Measurements from ENCODE around the gene NBEA. TPM values are rescaled to one million over a fixed set of nuclear protein-coding genes. Genes with fewer than 3 reads are reported as not detected.

The NBEA gene
- total RNA-seq, 2 experiments from 2014 or later = 3.5 to 3.8 TPM

DNA sequence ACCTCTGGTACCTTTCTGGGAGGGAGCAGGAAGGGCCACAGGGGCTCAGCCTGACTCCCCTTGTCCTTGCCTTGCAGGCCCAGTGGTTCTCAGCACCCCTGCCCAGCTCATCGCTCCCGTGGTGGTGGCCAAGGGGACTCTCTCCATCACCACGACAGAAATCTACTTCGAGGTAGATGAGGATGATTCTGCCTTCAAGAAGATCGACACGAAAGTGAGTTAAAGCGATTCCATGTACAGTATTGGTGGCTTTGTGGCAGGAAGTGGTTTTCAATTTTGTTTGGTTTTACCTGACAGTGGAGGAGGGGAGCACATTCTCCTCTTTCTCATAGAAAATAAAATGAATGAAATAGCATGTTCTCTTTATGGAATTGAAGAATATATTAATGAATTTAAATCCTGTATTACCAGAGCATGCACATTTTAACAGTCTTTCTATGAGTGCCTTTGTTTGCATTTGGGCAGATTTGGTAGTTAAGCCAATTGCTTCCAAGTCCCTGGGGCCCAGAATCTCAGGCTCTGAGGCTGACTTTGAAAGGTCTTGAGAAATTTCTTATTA, 530.3 kb downstream of the NBEA start:
- TF ChIP-seq, protein P1, sequence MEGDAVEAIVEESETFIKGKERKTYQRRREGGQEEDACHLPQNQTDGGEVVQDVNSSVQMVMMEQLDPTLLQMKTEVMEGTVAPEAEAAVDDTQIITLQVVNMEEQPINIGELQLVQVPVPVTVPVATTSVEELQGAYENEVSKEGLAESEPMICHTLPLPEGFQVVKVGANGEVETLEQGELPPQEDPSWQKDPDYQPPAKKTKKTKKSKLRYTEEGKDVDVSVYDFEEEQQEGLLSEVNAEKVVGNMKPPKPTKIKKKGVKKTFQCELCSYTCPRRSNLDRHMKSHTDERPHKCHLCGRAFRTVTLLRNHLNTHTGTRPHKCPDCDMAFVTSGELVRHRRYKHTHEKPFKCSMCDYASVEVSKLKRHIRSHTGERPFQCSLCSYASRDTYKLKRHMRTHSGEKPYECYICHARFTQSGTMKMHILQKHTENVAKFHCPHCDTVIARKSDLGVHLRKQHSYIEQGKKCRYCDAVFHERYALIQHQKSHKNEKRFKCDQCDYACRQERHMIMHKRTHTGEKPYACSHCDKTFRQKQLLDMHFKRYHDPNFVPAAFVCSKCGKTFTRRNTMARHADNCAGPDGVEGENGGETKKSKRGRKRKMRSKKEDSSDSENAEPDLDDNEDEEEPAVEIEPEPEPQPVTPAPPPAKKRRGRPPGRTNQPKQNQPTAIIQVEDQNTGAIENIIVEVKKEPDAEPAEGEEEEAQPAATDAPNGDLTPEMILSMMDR (IDR thresholded peaks at IDR 0.05) = no peak
- peaks cover 23% of the 10 kb centered on the region for H3K4me1 ChIP-seq (ENCODE audit: insufficient read depth, low read length)
- peaks cover 3% of the 10 kb centered on the region for H3K9me3 Mint-ChIP-seq
- no peak for DNase-seq
- ATAC-seq (ENCODE audit: poor library complexity) = no peak
- no peak overlapping the region for H3K27ac Mint-ChIP-seq
- ChIA-PET POLR2A (no interaction called here), CTCF (interaction anchor here (1.0 kb wide), 1 partner anchor 9 kb away, joined by 3 read pairs; no protein-coding TSS in a partner anchor)
- H3K36me3 ChIP-seq (ENCODE audit: insufficient read depth, low read length) = no peaks in the 10 kb centered on the region
- peaks cover 29% of the 10 kb centered on the region for H3K4me1 Mint-ChIP-seq (ENCODE audit: low read depth)
- no peak overlapping the region for H3K4me3 Mint-ChIP-seq
- H3K27me3 Mint-ChIP-seq = peaks cover 83% of the 10 kb centered on the region
- peaks cover 4% of the 10 kb centered on the region for H3K36me3 Mint-ChIP-seq (ENCODE audit: low read depth)
- H3K27me3 ChIP-seq (ENCODE audit: control insufficient read depth in 1 of 2, insufficient read depth in 2 of 2, low read length in 2 of 2) = peaks cover 52 to 75% of the 10 kb centered on the region in 2 experiments
- intact Hi-C loops (cut with DNase I, micrococcal nuclease) = no loop called here
- no peak overlapping the region for H3K4me3 ChIP-seq (ENCODE audit: low read length)
- no peak overlapping the region for H3K27ac ChIP-seq (ENCODE audit: low read depth in 1 of 2, low read length in 2 of 2)
- peaks cover 26 to 37% of the 10 kb centered on the region in 2 experiments for H3K9me3 ChIP-seq (ENCODE audit: control insufficient read depth in 1 of 2, insufficient read depth in 1 of 2, low read length in 2 of 2)

DNA sequence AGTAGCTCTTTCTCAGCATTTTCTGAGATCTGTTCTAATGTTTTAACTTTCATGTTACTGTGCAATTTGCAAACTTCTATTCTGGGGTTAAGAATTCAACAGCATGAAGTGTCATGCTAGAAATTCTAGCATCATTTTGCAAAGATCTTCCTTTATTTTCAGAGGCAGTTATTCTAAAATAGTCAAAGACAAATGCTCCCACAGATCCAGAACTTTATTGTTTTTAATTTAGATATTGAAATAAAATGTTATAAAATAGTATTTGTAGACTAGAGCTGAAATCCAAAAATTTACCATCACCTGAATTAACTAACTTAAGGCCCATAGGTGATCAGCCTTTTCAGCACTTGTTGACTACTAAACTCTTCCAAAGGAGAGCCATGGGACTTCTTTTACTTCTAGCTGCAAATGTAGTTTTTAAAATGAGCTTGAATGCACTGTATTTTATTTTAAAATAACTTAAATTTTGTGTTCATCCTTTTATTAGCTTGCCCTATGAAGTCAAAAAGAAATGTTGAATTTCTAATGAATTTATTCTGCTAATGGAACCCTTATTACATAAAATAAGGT, 531.2 kb downstream of the NBEA start:
- Histone ChIP-seq H3K36me3 (ENCODE audit: insufficient read depth, low read length) (no peaks in the 10 kb centered on the region), H3K27ac (ENCODE audit: low read depth in 1 of 2, low read length in 2 of 2) (no peak overlapping the region), H3K9me3 (ENCODE audit: control insufficient read depth in 1 of 2, insufficient read depth in 1 of 2, low read length in 2 of 2) (peaks cover 26 to 40% of the 10 kb centered on the region in 2 experiments), H3K4me3 (ENCODE audit: low read length) (no peak overlapping the region), H3K27me3 (ENCODE audit: control insufficient read depth in 1 of 2, insufficient read depth in 2 of 2, low read length in 2 of 2) (peaks cover 54 to 82% of the 10 kb centered on the region in 2 experiments), H3K4me1 (ENCODE audit: insufficient read depth, low read length) (peaks cover 23% of the 10 kb centered on the region)
- H3K4me3 Mint-ChIP-seq = no peak overlapping the region
- H3K9me3 Mint-ChIP-seq = peaks cover 3% of the 10 kb centered on the region
- ATAC-seq (ENCODE audit: poor library complexity) (no peak), DNase-seq (no peak)
- H3K4me1 Mint-ChIP-seq (ENCODE audit: low read depth) = peaks cover 29% of the 10 kb centered on the region
- H3K27me3 Mint-ChIP-seq = peaks cover 88% of the 10 kb centered on the region
- H3K36me3 Mint-ChIP-seq (ENCODE audit: low read depth) = peaks cover 4% of the 10 kb centered on the region
- ChIA-PET CTCF (interaction anchor here (1.0 kb wide), 1 partner anchor 10 kb away, joined by 3 read pairs; no protein-coding TSS in a partner anchor), POLR2A (no interaction called here)
- TF ChIP-seq, protein P1 (IDR thresholded peaks at IDR 0.05) = no peak
- intact Hi-C loops (cut with DNase I, micrococcal nuclease) = no loop called here
- H3K27ac Mint-ChIP-seq = no peak overlapping the region

DNA sequence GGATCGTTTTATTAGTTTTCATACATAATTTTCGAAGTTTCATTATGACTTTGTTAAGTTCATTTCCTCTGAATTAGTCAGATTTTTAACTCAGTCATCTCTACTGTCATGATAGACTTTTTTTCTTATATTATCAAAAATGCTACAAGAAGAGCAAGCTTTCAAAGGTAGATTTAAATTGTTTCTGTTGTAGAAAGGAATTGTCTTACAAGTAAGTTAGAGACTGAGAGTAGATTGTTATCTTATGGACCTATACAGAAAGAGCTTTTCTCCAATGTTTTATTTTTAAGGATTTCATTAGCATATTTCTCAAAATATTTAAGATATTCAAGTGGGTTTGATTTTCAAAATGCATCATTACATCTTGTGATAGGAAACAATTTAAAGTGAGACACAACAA, 531.7 kb downstream of the NBEA start:
- Histone ChIP-seq H3K27me3 (ENCODE audit: control insufficient read depth in 1 of 2, insufficient read depth in 2 of 2, low read length in 2 of 2) (peaks cover 60 to 82% of the 10 kb centered on the region in 2 experiments), H3K4me1 (ENCODE audit: insufficient read depth, low read length) (peaks cover 23% of the 10 kb centered on the region), H3K27ac (ENCODE audit: low read depth in 1 of 2, low read length in 2 of 2) (no peak overlapping the region), H3K36me3 (ENCODE audit: insufficient read depth, low read length) (no peaks in the 10 kb centered on the region), H3K4me3 (ENCODE audit: low read length) (no peak overlapping the region), H3K9me3 (ENCODE audit: control insufficient read depth in 1 of 2, insufficient read depth in 1 of 2, low read length in 2 of 2) (peaks cover 26 to 45% of the 10 kb centered on the region in 2 experiments)
- Mint-ChIP-seq H3K9me3 (peaks cover 3% of the 10 kb centered on the region), H3K27ac (no peak overlapping the region), H3K36me3 (ENCODE audit: low read depth) (peaks cover 4% of the 10 kb centered on the region), H3K4me3 (no peak overlapping the region), H3K27me3 (peaks cover 85% of the 10 kb centered on the region), H3K4me1 (ENCODE audit: low read depth) (peaks cover 29% of the 10 kb centered on the region)
- ChIA-PET POLR2A (no interaction called here), CTCF (interaction anchor here (1.0 kb wide), 1 partner anchor 11 kb away, joined by 3 read pairs; no protein-coding TSS in a partner anchor)
- TF ChIP-seq, protein P1 (IDR thresholded peaks at IDR 0.05) = no peak
- ATAC-seq (ENCODE audit: poor library complexity) = no peak
- DNase-seq = no peak
- intact Hi-C loops (cut with DNase I, micrococcal nuclease) = no loop called here

Data from CD4-positive, alpha-beta T cell (primary cell).